Stimulated activated CD4-positive, alpha-beta T cell treated with anti-CD3 and anti-CD28 coated beads, Interleukin-1b, Interleukin-23, amount 100 ng/mL, for 48 hours (primary cell): Measurements from ENCODE around the gene LCLAT1.

Experiments
- DNase-seq: peaks from one replicate; pipeline ENCODE4 v3.0.0-alpha.2; 2020

The LCLAT1 gene

GRCh38 chr2:30649828-30650227 lies 202.8 kb downstream of the LCLAT1 start:
- DNase-seq, result no peak

- no peak for DNase-seq
Observed at GRCh38 chr2:30652271-30652915, 205.3 kb downstream of the LCLAT1 start.

- DNase-seq, result no peak
Observed at GRCh38 chr2:30653847-30654246, 206.8 kb downstream of the LCLAT1 start.

- DNase-seq, result no peak
Observed at GRCh38 chr2:30654404-30654803, 207.4 kb downstream of the LCLAT1 start.

- DNase-seq, result no peak
Observed at GRCh38 chr2:30655211-30655610, 208.2 kb downstream of the LCLAT1 start.

GRCh38 chr2:30655660-30656059 lies 208.6 kb downstream of the LCLAT1 start:
- DNase-seq, result no peak

GRCh38 chr2:30656079-30656478 lies 209.0 kb downstream of the LCLAT1 start:
- no peak for DNase-seq

GRCh38 chr2:30661173-30662107 lies 214.4 kb downstream of the LCLAT1 start:
- DNase-seq, result no peak

- DNase-seq, result no peak
Observed at GRCh38 chr2:30662268-30663131, 215.5 kb downstream of the LCLAT1 start.

GRCh38 chr2:30663321-30663720 lies 216.3 kb downstream of the LCLAT1 start:
- DNase-seq, result no peak

GRCh38 chr2:30663806-30664205 lies 216.8 kb downstream of the LCLAT1 start:
- DNase-seq, result no peak

GRCh38 chr2:30664761-30665358 lies 217.8 kb downstream of the LCLAT1 start:
- DNase-seq, result peak; percentile 21

- no peak for DNase-seq
Observed at GRCh38 chr2:30665761-30666265, 218.8 kb downstream of the LCLAT1 start.

GRCh38 chr2:30666266-30666874 lies 219.3 kb downstream of the LCLAT1 start:
- no peak for DNase-seq

GRCh38 chr2:30670453-30670852 lies 223.4 kb downstream of the LCLAT1 start:
- no peak for DNase-seq

GRCh38 chr2:30673127-30673526 lies 226.1 kb downstream of the LCLAT1 start:
- DNase-seq, result no peak

- DNase-seq, result no peak
Observed at GRCh38 chr2:30675758-30676157, 228.7 kb downstream of the LCLAT1 start.

GRCh38 chr2:30677231-30677630 lies 230.2 kb downstream of the LCLAT1 start:
- DNase-seq, result no peak

GRCh38 chr2:30677861-30678385 lies 230.9 kb downstream of the LCLAT1 start:
- no peak for DNase-seq

- no peak for DNase-seq
Observed at GRCh38 chr2:30678410-30679137, 231.5 kb downstream of the LCLAT1 start.

- no peak for DNase-seq
Observed at GRCh38 chr2:30679426-30680088, 232.5 kb downstream of the LCLAT1 start.
